HG02763 (cell line): ENCODE measurements around the gene RASGRF1.

Experiments
- ATAC-seq: cut with Tn5 transposase; IDR thresholded peaks from one replicate; pipeline ENCODE4 v1.9.1; 2021; ENCODE audit warnings: mild to moderate bottlenecking, moderate library complexity; ENCODE audit not compliant: unreplicated experiment

Gene RASGRF1

DNA sequence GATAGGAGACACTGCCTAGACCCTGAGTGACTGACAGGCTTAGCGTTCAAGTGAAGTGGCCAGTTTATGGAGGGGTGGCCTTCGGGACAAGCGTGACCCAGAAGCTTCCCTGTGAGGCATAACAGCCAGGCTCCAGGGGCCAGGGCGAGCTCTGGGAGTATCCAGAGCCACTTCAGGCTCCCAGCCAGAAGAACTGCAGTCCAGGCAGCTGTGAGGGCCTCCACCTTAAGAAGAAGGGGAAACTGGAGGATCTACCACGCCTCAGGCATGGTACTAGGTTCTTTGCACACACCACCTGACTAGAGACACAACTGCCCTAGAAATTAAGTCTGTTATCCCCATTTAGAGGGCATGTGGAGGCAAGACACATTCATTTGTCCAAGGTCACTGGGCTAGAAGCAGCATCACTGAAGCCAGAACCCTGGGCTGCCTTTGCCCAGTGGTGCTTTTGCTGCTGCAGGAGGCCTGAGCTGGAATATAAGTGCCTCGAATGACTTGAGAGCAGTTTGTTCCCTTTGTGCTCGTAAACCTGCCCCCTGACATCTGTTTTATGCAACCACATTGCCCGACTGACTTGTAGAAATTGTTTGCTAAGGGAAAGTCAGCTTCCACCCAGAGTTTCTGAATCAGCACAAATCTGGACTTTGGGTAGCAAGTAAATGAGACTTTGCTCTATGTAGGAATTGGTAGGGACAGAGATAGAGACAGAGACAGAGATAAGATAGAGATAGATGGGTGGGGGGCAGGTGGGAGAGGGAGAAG, 23.3 kb downstream of the RASGRF1 start:
- ATAC-seq: no peak

DNA sequence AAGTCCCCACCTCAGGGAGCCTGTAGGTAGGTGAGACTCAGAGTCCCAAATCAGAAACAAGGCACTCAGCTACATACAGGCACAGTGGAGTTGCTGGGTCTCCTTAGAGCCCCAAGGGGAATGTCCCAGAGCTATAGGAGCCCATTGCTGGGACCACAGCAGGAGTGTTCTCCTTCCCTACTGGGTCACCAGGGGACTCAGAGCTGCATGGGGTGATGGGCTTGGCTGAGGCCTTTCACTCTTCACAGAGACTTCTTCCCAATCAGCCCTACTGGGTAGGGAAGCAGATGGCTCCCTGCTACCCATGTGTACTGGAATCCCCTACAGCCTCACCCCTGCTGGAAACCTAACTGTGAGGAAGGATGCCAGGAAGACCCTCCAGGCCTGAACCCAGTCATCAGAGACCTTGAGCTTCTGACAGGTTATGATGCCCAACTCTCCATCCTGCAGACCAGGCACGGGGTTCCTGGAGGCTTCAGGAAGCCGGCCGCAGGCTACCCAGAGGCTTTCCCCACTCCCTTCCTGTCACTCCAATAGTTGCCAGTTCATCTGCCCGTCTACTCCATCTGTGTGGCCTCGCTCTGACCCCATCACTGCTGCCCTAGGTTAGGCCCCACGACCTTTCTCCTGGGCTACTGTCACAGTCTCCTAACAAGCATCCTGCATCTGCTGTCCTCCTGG, 24.0 kb downstream of the RASGRF1 start:
- ATAC-seq: no peak

GRCh38 chr15:79065706-79066376, 24.7 kb downstream of the RASGRF1 start:
- ATAC-seq: no peak

DNA sequence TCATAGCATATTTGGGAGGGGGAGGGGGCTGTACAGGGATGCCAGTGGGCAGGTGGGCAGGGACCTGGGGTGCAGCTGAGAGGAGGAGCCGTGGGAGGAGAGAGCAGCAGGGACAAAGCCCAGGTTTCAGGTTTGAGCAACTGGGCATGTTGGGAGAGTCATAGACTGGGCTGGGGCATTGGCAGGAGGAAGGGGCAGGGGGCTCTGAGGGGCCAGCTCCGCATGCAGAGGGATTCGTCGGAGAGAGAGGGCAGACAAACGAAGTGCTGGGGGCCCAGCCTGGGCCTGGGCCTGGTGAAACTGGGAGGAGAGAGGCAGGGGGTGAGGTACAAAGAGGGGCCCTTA, 25.2 kb downstream of the RASGRF1 start:
- ATAC-seq: no peak

DNA sequence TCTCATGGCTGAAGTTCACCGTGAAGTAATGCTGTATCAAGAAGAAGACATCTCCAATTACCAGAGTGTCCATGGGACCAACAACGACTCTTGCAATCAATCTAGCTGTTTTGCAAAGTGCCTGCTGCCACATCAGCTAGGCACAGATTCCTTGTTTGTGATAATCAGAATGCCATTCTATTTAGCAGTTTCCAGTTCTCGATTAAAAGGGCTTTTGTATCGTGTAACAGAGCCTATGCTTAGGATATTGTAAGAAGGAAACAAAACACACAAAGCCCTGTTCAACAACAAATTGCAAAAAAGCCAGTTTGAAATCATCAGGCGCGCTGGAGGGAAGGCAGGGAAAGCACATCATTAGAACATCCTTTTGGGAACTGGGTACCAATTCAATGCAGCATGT, 26.1 kb downstream of the RASGRF1 start:
- no peak for ATAC-seq

DNA sequence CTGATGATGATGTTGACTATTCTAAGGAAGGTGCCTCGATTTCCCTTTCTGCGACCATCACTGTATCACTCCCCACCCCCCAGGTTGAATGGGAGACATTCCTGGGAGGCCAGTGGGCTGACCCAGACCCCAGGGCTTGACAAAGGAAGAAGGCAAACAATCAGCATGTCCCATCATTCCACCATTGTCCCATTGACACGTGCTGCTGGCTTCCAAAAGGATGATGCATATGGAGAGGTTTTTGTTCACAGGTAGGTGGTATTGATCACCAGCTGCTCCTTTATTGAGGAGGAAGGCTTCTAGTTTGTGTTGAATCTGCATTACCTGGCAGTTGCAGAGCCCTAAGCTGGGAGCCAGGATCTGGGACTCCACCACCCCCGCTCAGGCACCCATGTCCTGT, 30.4 kb downstream of the RASGRF1 start:
- ATAC-seq: no peak

GRCh38 chr15:79059081-79059572, 31.5 kb downstream of the RASGRF1 start:
- no peak for ATAC-seq

- ATAC-seq: no peak
Measured at GRCh38 chr15:79058260-79058850, 32.2 kb downstream of the RASGRF1 start.

DNA sequence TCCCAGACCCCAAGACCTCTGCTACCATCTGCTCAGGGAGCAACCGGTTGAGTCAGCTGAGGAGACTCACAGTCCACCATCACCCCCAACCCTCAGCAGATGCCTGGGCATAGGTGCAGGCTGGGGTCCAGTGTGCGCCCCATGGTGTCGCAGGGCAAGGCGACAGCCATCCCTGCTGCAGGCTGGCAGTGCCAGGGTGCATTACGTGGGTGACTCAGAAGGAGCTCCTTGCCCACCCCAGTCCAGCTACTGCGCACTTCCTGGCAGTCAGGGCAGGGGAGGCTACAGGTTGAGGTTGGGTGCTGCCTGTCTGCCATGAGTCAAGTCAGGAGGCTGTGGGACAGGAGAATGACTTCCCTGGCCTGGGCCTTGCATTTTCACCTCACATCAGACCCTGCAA, 33.5 kb downstream of the RASGRF1 start:
- no peak for ATAC-seq

GRCh38 chr15:79054350-79054749, 36.2 kb downstream of the RASGRF1 start:
- no peak for ATAC-seq

- no peak for ATAC-seq
Measured at GRCh38 chr15:79053894-79054293, 36.7 kb downstream of the RASGRF1 start.

DNA sequence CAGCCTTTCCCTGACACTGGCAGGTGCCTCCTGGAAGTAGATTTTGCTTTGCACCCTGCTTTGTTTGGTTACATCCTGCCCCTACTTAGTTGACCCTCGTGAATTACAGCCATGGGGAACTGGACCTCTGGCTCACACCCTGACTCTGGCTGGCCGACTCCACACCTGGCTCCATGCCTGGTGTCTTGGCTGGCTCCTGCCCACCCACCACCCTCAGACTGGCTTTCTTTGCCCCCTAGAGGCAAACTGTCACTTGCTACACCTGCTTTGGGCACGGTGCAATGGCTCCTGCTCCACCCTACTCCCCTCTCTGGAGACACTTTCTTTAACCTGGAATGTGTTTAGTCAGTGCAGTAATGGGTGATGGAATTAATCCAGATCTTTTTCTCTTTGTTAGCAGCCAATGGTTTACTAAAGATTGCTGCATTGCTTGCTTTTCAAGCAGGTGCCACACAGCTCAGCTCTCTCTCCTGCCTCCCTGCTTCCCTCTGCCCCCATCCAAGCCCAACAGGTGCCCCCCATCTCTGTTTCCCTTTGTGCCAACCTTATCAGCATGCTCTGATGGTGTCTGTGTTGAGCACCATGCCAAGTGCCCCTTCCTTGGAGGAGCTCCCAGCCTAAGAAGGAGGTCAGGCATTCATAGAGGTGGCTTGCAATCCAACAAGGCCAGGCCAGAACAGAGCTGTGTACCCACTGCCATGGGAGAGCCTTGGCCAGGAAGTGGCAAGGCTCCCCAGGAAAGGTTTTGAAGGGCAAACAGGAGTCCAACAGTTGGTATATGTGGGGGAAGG, 38.4 kb downstream of the RASGRF1 start:
- no peak for ATAC-seq

DNA sequence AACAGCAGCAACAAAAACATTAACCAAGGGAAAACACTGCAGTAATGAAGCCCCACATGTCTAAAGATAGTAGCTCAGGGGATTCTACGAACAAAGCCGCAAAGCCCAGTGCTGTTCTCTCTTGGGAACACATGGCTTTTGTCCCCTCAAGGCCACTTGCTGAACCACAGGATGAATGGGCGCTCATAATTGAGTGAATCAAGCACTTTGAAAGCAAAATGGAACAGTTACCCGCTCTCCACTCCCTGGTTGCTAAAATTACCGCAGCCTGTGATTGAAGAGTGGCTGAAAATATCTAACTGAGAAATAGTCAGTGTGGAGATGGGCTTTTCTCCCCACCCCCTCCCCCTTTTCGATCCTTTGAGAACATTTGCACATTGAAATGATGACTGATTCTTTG, 39.6 kb downstream of the RASGRF1 start:
- no peak for ATAC-seq

DNA sequence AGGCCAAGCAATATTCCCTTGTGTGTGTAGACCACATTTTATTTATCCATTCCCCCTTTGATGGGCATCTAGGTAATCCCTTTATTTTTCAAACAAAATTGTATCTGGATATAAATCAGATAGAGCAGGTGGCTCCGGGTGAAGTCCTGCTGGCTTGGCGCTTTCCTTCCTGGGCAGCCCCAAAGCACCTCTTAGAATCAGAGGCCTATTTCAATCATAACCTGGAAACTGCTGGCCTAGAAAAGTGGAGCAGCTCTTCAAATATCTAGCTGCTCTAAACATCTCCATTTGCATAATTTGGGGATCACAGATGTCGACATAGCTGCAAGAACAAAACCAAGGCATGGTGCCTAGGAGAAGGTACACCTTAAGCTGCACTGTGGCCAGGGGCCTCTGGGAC, 40.2 kb downstream of the RASGRF1 start:
- ATAC-seq: no peak

DNA sequence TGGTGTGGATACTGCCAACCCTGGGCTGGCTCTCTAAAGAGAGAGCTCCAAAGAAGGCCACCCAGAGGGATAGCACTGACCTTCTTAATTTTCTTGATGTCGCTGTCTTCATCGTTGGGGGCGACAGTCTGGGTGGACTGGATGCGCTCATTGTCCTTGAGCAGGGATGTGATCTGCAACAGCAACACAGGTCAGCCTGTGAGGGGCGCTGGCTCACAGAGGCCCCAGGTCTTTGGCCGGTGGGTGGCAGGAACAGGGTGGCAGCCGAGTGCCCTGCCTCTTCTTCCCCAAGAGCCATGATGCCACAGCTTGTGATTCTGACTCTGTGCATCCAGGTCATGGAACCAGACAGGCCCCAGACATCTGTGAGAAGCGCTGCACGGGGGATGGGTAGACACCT, 41.2 kb downstream of the RASGRF1 start:
- no peak for ATAC-seq

- ATAC-seq: no peak
Measured at GRCh38 chr15:79047676-79048439, 42.7 kb downstream of the RASGRF1 start.

GRCh38 chr15:79046691-79047404, 43.7 kb downstream of the RASGRF1 start:
- ATAC-seq: no peak

GRCh38 chr15:79045041-79045440, 45.5 kb downstream of the RASGRF1 start:
- ATAC-seq: no peak

DNA sequence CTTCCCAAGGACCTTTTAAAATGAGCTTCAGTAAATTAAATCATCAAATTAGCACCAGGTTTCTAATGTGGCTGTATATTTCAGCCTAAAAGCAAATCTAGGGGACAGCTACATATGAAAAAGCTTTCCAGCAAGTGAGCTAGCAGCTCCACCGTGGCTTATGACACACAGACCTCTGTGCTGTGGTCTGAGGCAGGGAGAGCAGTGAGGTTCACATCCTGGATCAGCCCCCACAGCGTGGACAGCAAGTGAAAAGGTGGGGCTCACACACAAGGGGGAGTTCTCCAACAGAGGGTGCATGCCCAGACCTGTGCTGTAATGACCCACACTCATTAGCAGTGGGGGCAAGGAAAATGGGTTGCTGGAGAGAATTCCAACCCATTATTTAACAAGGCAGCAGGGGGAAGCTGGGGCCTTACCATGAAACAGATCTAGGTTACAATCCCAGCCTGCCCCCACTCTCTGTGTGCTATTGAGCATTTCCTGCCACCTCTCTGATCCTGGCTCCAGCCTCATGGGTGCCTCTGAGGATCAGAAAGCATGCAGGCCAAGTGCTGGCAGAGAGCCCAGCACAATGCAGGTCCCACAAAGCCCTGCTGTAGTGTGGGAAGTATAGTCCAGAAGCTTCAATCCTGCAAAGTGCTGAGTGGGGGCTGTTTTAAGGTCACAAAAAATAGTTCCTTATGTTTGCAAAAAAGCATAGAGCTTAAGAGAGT, 48.2 kb downstream of the RASGRF1 start:
- ATAC-seq: no peak
